Transverse colon (tissue), 4 donors: ENCODE measurements around the gene RGPD5.
"Not testable (repeated sequence)": the region's sequence is repeated elsewhere in the genome, so short reads cannot be mapped to it uniquely, and the experiment has no call there.

Experiments used
- EP300 ChIP-seq: sonication (generic); formaldehyde crosslinking; IDR thresholded peaks from one replicate; pipeline ENCODE4 v1.6.1; 2017; ENCODE audit warnings: antibody characterized with exemption, low read depth
- POLR2A ChIP-seq: fragments of 450-650 bp; IDR thresholded peaks from one replicate; pipeline ENCODE4 v1.6.1; 2016; ENCODE audit warnings: antibody characterized with exemption, mild to moderate bottlenecking, moderate library complexity
- POLR2AphosphoS5 ChIP-seq, 3 donors: sonication (generic); formaldehyde crosslinking; IDR thresholded peaks; one replicate each; pipeline ENCODE4 v1.6.1; 2016; ENCODE audit warnings: antibody characterized with exemption in 3 of 3
- TF ChIP-seq, protein P1 (sequence below), 5 experiments: fragments of 200-600 bp in 3 of 5; fragments of 450-650 bp in 2 of 5; sonication (generic) in 3 of 5; IDR thresholded peaks; 1 replicate in 2 of 5; 2 replicates in 3 of 5; pipeline ENCODE4 v1.5.1; 2016 to 2017; ENCODE audit warnings: antibody characterized with exemption in 5 of 5, inconsistent platforms in 3 of 5, mild to moderate bottlenecking in 2 of 5, moderate library complexity in 1 of 5

DNA sequence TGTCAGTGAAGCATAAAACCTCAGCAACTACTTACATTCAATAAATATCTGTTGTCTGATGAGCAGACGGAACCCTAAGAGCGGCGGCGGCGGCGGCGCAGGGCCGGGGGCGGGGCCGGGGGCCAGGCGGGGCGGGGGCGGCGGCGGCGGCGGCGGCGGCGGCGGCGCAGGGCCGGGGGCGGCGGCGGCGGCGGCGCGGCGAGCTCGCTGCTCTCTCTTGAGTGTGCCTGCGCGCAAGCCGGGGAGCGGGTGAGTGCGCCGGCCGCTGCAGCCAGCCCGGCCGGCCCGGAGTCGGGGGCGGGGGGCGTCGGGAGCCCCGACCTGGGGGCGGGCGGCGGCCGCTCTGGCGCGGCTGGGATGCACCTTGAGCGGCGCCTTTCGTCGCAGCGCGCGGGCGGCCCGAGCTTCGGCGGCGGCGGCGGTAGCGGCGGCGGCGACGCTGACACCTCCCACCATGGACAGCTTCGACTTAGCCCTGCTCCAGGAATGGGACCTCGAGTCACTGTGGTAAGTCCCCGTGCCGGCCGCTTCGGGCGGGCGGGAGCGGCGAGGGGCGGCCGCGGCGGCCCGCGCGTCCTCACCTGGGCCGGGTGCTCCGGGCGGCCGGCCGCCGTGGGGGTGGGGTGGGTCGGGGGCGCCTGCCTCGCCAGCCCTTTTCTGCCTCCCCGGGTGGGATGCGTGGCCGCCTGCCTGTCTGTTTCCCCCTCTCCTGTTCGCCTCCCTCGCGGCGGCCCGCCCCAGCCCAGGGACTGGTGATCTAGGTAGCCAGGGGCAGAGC lies 33.7 kb upstream of the RGPD5 start:
- TF ChIP-seq, protein P1, sequence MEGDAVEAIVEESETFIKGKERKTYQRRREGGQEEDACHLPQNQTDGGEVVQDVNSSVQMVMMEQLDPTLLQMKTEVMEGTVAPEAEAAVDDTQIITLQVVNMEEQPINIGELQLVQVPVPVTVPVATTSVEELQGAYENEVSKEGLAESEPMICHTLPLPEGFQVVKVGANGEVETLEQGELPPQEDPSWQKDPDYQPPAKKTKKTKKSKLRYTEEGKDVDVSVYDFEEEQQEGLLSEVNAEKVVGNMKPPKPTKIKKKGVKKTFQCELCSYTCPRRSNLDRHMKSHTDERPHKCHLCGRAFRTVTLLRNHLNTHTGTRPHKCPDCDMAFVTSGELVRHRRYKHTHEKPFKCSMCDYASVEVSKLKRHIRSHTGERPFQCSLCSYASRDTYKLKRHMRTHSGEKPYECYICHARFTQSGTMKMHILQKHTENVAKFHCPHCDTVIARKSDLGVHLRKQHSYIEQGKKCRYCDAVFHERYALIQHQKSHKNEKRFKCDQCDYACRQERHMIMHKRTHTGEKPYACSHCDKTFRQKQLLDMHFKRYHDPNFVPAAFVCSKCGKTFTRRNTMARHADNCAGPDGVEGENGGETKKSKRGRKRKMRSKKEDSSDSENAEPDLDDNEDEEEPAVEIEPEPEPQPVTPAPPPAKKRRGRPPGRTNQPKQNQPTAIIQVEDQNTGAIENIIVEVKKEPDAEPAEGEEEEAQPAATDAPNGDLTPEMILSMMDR (IDR thresholded peaks at IDR 0.05): not testable (repeated sequence)
- not testable (repeated sequence) for TF ChIP-seq POLR2AphosphoS5 (IDR thresholded peaks at IDR 0.05); POLR2A; EP300
